ENCODE data around the gene KCNAB1. TPM values are rescaled to one million over a fixed set of nuclear protein-coding genes. Genes with fewer than 3 reads are reported as not detected.

Gene KCNAB1
- total and polyA plus RNA-seq, 2 of the 8 experiments (the other 6 are each of a cell fraction or from before 2014, with no cell fraction given), result 0.51 to 2.3 TPM

GRCh38 chr3:156273111-156273694 lies 152.8 kb downstream of the KCNAB1 start:
- H3K9ac ChIP-seq (replicated peaks in 1 of 4; ENCODE audit: extremely low read depth in 1 of 4, low read depth in 3 of 4, low read length in 3 of 4), result no peak overlapping the region
- H2BK12ac ChIP-seq (ENCODE audit: low read depth, low read length), result no peak overlapping the region
- CTCF ChIA-PET (ENCODE audit: partially characterized antibody), result interaction anchor here (0.6 to 1.8 kb wide), 9 partner anchors 11 to 855 kb away, joined by 3 to 7 read pairs (median 4); no protein-coding TSS in a partner anchor
- H2BK5ac ChIP-seq (ENCODE audit: low read depth, low read length), result no peak overlapping the region
- H3K4me3 ChIP-seq (ENCODE audit: extremely low read depth in 1 of 4, insufficient read depth in 2 of 4, low read depth in 3 of 4, low read length in 4 of 4), result no peak overlapping the region
- no peak overlapping the region for H2BK20ac ChIP-seq (ENCODE audit: low read length)
- H3K36me3 ChIP-seq (ENCODE audit: control insufficient read depth in 2 of 4, insufficient read depth in 4 of 4, low read length in 3 of 4), result no peaks in the 10 kb centered on the region
- H4K20me1 ChIP-seq (replicated peaks in 1 of 2; ENCODE audit: control insufficient read depth in 1 of 2, insufficient read depth in 2 of 2, low read length in 2 of 2), result no peaks in the 10 kb centered on the region
- H3K4me2 ChIP-seq (ENCODE audit: insufficient read depth in 1 of 2, low read depth in 2 of 2, low read length in 2 of 2), result no peak overlapping the region
- no peaks in the 10 kb centered on the region for H3K27me3 ChIP-seq (replicated peaks in 1 of 4; ENCODE audit: control insufficient read depth in 3 of 4, extremely low read depth in 1 of 4, insufficient read depth in 3 of 4, low read length in 3 of 4)
- 84% methylated on average over 6 of the region's 6 CpGs; no CpG with 5 or more reads in 1 of the 2 experiments for WGBS, 2 experiments (ENCODE audit: extremely low coverage in 1 of 2, insufficient coverage in 1 of 2, insufficient read length in 1 of 2, insufficient replicate concordance in 2 of 2, low coverage in 1 of 2, low lambda C conversion rate in 2 of 2, missing lambda C conversion rate in 1 of 2)
- H2BK15ac ChIP-seq (ENCODE audit: low read length), result no peak overlapping the region
- FAIRE-seq (no peak), DNase-seq (ENCODE audit: low read depth in 1 of 2, low spot score in 2 of 2) (no peak)
- H4K5ac ChIP-seq (ENCODE audit: insufficient read length, low read depth, low read length), result no peak overlapping the region
- POLR2A ChIA-PET (ENCODE audit: partially characterized antibody), result no interaction called here
- H2BK120ac ChIP-seq (replicated peaks; ENCODE audit: low read depth, low read length), result no peak overlapping the region
- no peak overlapping the region for H3K14ac ChIP-seq (ENCODE audit: insufficient read length)
- no peak overlapping the region for H2AK5ac ChIP-seq (ENCODE audit: low read depth, low read length)
- no peaks in the 10 kb centered on the region for H3K23me2 ChIP-seq (ENCODE audit: low read depth, low read length)
- H2AFZ ChIP-seq (ENCODE audit: low read length), result no peak overlapping the region
- no peak overlapping the region for H3K56ac ChIP-seq (replicated peaks; ENCODE audit: insufficient read length, low read depth, low read length)
- no peak overlapping the region for H4K8ac ChIP-seq (ENCODE audit: extremely low read depth, insufficient read depth, low read length)
- no peak overlapping the region for H3K4ac ChIP-seq (replicated peaks; ENCODE audit: insufficient read length, low read depth, low read length)
- H3K4me1 ChIP-seq (replicated peaks in 1 of 4; ENCODE audit: control insufficient read depth in 3 of 4, insufficient read depth in 4 of 4, low read length in 3 of 4), result no peaks in the 10 kb centered on the region
- H4K91ac ChIP-seq (replicated peaks; ENCODE audit: insufficient read length, low read length), result no peak overlapping the region
- H3K27ac ChIP-seq (ENCODE audit: low read depth, low read length), result no peak overlapping the region
- H3K79me2 ChIP-seq (ENCODE audit: control insufficient read depth in 1 of 2, insufficient read depth in 2 of 2, low read length in 2 of 2), result no peaks in the 10 kb centered on the region
- no peak overlapping the region for H3K18ac ChIP-seq (ENCODE audit: extremely low read depth, low read length)
- H3K79me1 ChIP-seq (ENCODE audit: low read depth, low read length), result no peaks in the 10 kb centered on the region
- H3K23ac ChIP-seq (ENCODE audit: insufficient read length), result no peak overlapping the region
- H3K9me3 ChIP-seq (ENCODE audit: insufficient read depth in 2 of 2, low read depth in 1 of 2, low read length in 1 of 2), result no peaks in the 10 kb centered on the region
- no peak for TF ChIP-seq BRCA1 (IDR thresholded peaks at IDR 0.05; ENCODE audit: low read depth, low read length)
- TF ChIP-seq TAF7 (optimal IDR thresholded peaks at IDR 0.05; ENCODE audit: borderline replicate concordance, low read depth, low read length), result no peak
- TF ChIP-seq POU5F1 (IDR thresholded peaks at IDR 0.05; ENCODE audit: low read depth, low read length), result no peak
- no peak for TF ChIP-seq ASH2L (IDR thresholded peaks at IDR 0.05; ENCODE audit: low read length)
- TF ChIP-seq CBX5 (IDR thresholded peaks at IDR 0.05; ENCODE audit: low read depth, low read length), result no peak
- TF ChIP-seq ATF3 (IDR thresholded peaks at IDR 0.05; ENCODE audit: insufficient read depth, low read depth, low read length), result no peak
- TF ChIP-seq EGR1 (IDR thresholded peaks at IDR 0.05; ENCODE audit: borderline replicate concordance, low read depth, low read length), result no peak
- TF ChIP-seq RXRA (IDR thresholded peaks at IDR 0.05; ENCODE audit: insufficient read depth, low read depth, low read length), result no peak
- no peak for TF ChIP-seq ATF2 (IDR thresholded peaks at IDR 0.05; ENCODE audit: low read length)
- TF ChIP-seq USF2 (IDR thresholded peaks at IDR 0.05; ENCODE audit: low read length), result no peak

Data from H1 (cell line).